T-helper 2 cell treated with Interferon-gamma antibody and Interleukin-4, amounts not matched to agents 5 μg/mL and 100 μg/mL, for 36 hours (primary cell): ENCODE data around the gene F13A1.

Source experiments
- DNase-seq: peaks from one replicate; pipeline ENCODE4 v3.0.0; 2021; ENCODE audit warnings: low spot score
- H3K27ac Mint-ChIP-seq: one replicate; pipeline ENCODE4 v1.8.0; 2021; ENCODE audit warnings: mild to moderate bottlenecking, mixed read lengths
- H3K27me3 Mint-ChIP-seq: one replicate; pipeline ENCODE4 v1.8.0; 2021; ENCODE audit warnings: low read depth, mixed read lengths
- H3K36me3 Mint-ChIP-seq: one replicate; pipeline ENCODE4 v1.8.0; 2021; ENCODE audit warnings: low read depth, mixed read lengths
- H3K4me1 Mint-ChIP-seq: one replicate; pipeline ENCODE4 v1.8.0; 2021; ENCODE audit warnings: low read depth, mixed read lengths
- H3K4me3 Mint-ChIP-seq: one replicate; pipeline ENCODE4 v1.8.0; 2022; ENCODE audit warnings: mild to moderate bottlenecking, moderate library complexity, mixed read lengths
- H3K9me3 Mint-ChIP-seq: one replicate; pipeline ENCODE4 v1.8.0; 2021; ENCODE audit warnings: mixed read lengths

The F13A1 gene

DNA sequence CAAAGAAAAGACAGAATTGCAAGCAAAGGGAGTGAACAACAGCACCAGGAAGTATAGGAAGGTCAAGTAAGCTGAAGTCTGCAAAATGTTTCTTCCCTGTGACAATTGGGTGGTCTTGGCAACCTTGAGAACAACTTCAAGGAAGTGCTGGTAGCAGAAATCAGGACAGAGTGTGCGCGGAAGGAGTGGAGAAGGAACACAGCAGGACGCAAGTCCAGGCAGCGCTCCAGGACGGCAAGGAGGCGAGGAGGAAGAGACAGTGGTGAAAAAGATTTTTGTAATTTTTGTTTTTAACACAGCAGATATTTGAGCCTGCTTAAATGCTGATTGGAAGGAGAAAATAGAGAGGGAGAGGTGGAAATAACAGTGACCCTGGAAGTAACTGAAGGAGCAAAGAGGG lies 141.7 kb downstream of the F13A1 start:
- Mint-ChIP-seq H3K36me3 (no peaks in the 10 kb centered on the region), H3K27ac (no peak overlapping the region), H3K4me3 (no peak overlapping the region), H3K9me3 (no peaks in the 10 kb centered on the region), H3K4me1 (no peaks in the 10 kb centered on the region), H3K27me3 (no peaks in the 10 kb centered on the region)
- DNase-seq: no peak

- no peaks in the 10 kb centered on the region for H3K9me3 Mint-ChIP-seq
- H3K4me1 Mint-ChIP-seq: no peaks in the 10 kb centered on the region
These were observed 142.7 kb downstream of the F13A1 start for GRCh38 chr6:6177754-6178153.

GRCh38 chr6:6176586-6177228 lies 143.8 kb downstream of the F13A1 start:
- DNase-seq: no peak
- Mint-ChIP-seq H3K9me3 (no peaks in the 10 kb centered on the region), H3K27me3 (no peaks in the 10 kb centered on the region), H3K27ac (no peak overlapping the region), H3K4me1 (no peaks in the 10 kb centered on the region), H3K36me3 (no peaks in the 10 kb centered on the region), H3K4me3 (no peak overlapping the region)

More at GRCh38 chr6:6177754-6178153, 142.7 kb downstream of the F13A1 start:
- Mint-ChIP-seq H3K27ac (no peak overlapping the region), H3K36me3 (no peaks in the 10 kb centered on the region), H3K27me3 (no peaks in the 10 kb centered on the region), H3K4me3 (no peak overlapping the region)
- no peak for DNase-seq

- Mint-ChIP-seq H3K27ac (no peak overlapping the region), H3K27me3 (no peaks in the 10 kb centered on the region), H3K9me3 (no peaks in the 10 kb centered on the region), H3K36me3 (no peaks in the 10 kb centered on the region), H3K4me3 (no peak overlapping the region), H3K4me1 (no peaks in the 10 kb centered on the region)
- no peak for DNase-seq
These were observed 144.3 kb downstream of the F13A1 start for GRCh38 chr6:6176127-6176526.

GRCh38 chr6:6169141-6169540 lies 151.3 kb downstream of the F13A1 start:
- Mint-ChIP-seq H3K27me3 (no peaks in the 10 kb centered on the region), H3K4me3 (no peak overlapping the region), H3K4me1 (no peaks in the 10 kb centered on the region), H3K27ac (no peak overlapping the region), H3K36me3 (no peaks in the 10 kb centered on the region), H3K9me3 (no peaks in the 10 kb centered on the region)
- DNase-seq: no peak

- Mint-ChIP-seq H3K4me1 (no peaks in the 10 kb centered on the region), H3K9me3 (no peaks in the 10 kb centered on the region), H3K4me3 (no peak overlapping the region), H3K36me3 (no peaks in the 10 kb centered on the region), H3K27me3 (no peaks in the 10 kb centered on the region), H3K27ac (no peak overlapping the region)
- DNase-seq: no peak
These were observed 154.4 kb downstream of the F13A1 start for GRCh38 chr6:6166064-6166463.

- no peaks in the 10 kb centered on the region for H3K36me3 Mint-ChIP-seq
- no peaks in the 10 kb centered on the region for H3K4me1 Mint-ChIP-seq
- H3K9me3 Mint-ChIP-seq: no peaks in the 10 kb centered on the region
- H3K27me3 Mint-ChIP-seq: no peaks in the 10 kb centered on the region
- DNase-seq: no peak
- H3K4me3 Mint-ChIP-seq: no peak overlapping the region
- no peak overlapping the region for H3K27ac Mint-ChIP-seq
These were observed 156.1 kb downstream of the F13A1 start for GRCh38 chr6:6164367-6164766.

DNA sequence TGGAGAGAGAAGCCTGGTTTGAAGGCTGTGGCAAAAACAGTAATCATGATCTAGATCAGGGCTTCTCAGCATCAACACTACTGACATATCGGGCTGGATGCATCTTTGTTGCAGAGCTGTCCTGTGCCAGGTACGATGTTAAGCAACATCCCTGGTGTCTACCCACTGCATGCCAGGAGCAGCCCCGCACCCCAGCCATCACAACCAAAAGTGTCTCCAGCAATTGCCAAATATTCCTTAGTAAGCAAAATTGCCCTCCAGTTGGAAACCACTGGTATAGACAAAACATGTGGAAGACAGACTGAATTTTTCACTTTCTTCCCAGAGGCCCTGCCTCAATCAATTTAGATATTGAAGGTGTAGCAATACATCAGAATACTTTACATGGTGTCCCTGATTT lies 166.1 kb downstream of the F13A1 start:
- DNase-seq: no peak
- no peak overlapping the region for H3K27ac Mint-ChIP-seq
- no peak overlapping the region for H3K4me3 Mint-ChIP-seq
- no peaks in the 10 kb centered on the region for H3K9me3 Mint-ChIP-seq
- no peaks in the 10 kb centered on the region for H3K27me3 Mint-ChIP-seq
- no peaks in the 10 kb centered on the region for H3K4me1 Mint-ChIP-seq
- H3K36me3 Mint-ChIP-seq: no peaks in the 10 kb centered on the region

DNA sequence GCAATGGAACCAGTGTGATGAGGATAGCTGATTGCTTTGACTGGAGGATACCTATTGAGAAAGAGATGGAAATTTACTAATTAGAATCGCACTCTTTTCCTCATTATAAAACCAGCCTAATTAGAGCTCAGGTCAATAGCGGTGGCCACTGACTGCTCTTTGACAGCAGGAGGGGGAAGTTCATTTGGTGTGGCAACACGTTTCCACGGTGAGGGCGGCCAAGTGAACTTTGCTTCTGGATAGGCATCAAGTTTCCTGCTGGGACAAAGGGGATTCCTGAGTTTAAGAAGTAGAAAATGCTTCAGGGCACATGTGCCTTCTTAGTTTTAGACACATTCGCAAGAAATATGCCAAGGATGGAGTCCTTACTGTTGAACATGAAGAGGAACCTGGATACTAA lies 168.4 kb downstream of the F13A1 start:
- H3K36me3 Mint-ChIP-seq: no peaks in the 10 kb centered on the region
- H3K27me3 Mint-ChIP-seq: no peaks in the 10 kb centered on the region
- H3K4me1 Mint-ChIP-seq: no peaks in the 10 kb centered on the region

DNA sequence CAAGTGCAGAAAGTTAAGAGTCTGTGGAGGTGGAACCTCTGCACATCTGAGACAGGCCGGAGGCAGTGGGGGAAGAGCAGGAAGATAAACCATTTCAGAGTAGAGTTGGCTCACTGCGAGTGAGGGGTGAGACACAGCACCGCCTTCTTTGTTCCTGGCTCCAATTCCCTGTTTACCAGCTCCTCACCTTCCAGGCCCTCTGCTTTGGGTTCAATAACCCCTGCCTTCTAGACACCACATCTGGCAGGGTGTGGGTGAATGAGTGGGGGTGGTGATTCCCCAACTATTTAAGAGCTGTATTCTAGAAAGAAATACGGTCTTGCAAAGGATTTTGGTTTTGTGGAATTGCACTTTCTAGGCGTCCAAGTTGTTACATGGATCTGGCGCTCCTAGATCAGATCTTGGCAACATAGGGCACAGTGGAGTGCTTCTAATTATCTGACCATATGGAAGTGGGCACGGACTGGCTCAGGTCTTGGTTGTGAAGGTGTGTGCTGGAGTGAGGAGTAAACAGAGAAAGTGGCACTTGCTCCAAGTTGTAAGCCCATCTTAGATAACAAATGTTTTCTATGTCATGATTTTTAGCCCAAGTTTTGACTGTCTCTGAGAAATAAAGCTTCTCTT lies 172.2 kb downstream of the F13A1 start:
- no peaks in the 10 kb centered on the region for H3K4me1 Mint-ChIP-seq
- DNase-seq: no peak
- H3K4me3 Mint-ChIP-seq: no peak overlapping the region
- no peak overlapping the region for H3K27ac Mint-ChIP-seq
- no peaks in the 10 kb centered on the region for H3K9me3 Mint-ChIP-seq
- H3K27me3 Mint-ChIP-seq: no peaks in the 10 kb centered on the region
- no peaks in the 10 kb centered on the region for H3K36me3 Mint-ChIP-seq

More for the DNA sequence above, 168.4 kb downstream of the F13A1 start:
- no peak for DNase-seq
- H3K4me3 Mint-ChIP-seq: no peak overlapping the region
- H3K27ac Mint-ChIP-seq: no peak overlapping the region
- H3K9me3 Mint-ChIP-seq: no peaks in the 10 kb centered on the region

GRCh38 chr6:6131492-6132109 lies 188.9 kb downstream of the F13A1 start:
- H3K9me3 Mint-ChIP-seq: no peaks in the 10 kb centered on the region
- H3K4me1 Mint-ChIP-seq: no peaks in the 10 kb centered on the region
- H3K36me3 Mint-ChIP-seq: no peaks in the 10 kb centered on the region
- H3K27ac Mint-ChIP-seq: no peak overlapping the region
- no peak overlapping the region for H3K4me3 Mint-ChIP-seq
- DNase-seq: no peak
- peaks cover 6% of the 10 kb centered on the region for H3K27me3 Mint-ChIP-seq

DNA sequence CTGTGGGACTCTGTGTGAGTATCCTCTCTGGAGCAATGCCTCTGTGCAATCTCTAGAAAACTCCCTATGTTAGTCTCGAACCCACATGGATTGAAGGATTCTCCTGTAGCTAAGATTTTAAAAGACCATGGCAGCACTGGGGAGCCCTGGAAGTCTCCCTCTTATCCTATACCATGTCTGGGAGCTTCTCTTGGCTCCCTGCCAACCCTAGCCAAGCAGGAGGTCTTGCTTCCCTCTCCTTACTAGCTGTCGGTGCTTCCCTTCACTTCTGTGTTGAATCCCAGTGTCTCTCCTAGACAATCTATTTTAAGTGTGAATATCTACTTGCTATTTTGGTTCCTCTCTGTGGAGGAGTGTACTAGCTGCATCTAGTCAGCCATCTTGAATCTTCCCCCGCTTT lies 195.0 kb downstream of the F13A1 start:
- Mint-ChIP-seq H3K27me3 (peaks cover 6% of the 10 kb centered on the region), H3K4me1 (no peaks in the 10 kb centered on the region), H3K27ac (no peak overlapping the region), H3K4me3 (no peak overlapping the region), H3K9me3 (no peaks in the 10 kb centered on the region), H3K36me3 (no peaks in the 10 kb centered on the region)
- no peak for DNase-seq

- Mint-ChIP-seq H3K4me3 (no peak overlapping the region), H3K4me1 (no peaks in the 10 kb centered on the region), H3K36me3 (no peaks in the 10 kb centered on the region), H3K27me3 (no peaks in the 10 kb centered on the region), H3K9me3 (no peaks in the 10 kb centered on the region), H3K27ac (no peak overlapping the region)
- no peak for DNase-seq
These were observed 196.7 kb downstream of the F13A1 start for GRCh38 chr6:6123803-6124202.

GRCh38 chr6:6121943-6122342 lies 198.5 kb downstream of the F13A1 start:
- Mint-ChIP-seq H3K9me3 (no peaks in the 10 kb centered on the region), H3K27me3 (no peaks in the 10 kb centered on the region), H3K36me3 (no peaks in the 10 kb centered on the region), H3K27ac (no peak overlapping the region), H3K4me1 (no peaks in the 10 kb centered on the region), H3K4me3 (no peak overlapping the region)
- DNase-seq: no peak
